Neural cell (in vitro differentiated cells): ENCODE measurements around the gene KRABD2.

Source experiments
- CTCF ChIP-seq: fragments of 450-650 bp; IDR thresholded peaks from 2 replicates; pipeline ENCODE4 v1.5.1; 2014; ENCODE audit warnings: antibody characterized with exemption, mild to moderate bottlenecking, moderate library complexity; ENCODE audit not compliant: poor library complexity, severe bottlenecking
- EZH2 ChIP-seq: fragments of 200-600, 300-800 bp; shearing (Covaris generic), sonication (generic); IDR thresholded peaks from 2 replicates; pipeline ENCODE4 v1.6.1; 2014; ENCODE audit warnings: antibody characterized with exemption, low read length, borderline replicate concordance, mild to moderate bottlenecking; ENCODE audit not compliant: insufficient read depth, poor library complexity, severe bottlenecking
- MXI1 ChIP-seq: fragments of 450-650 bp; conservative IDR thresholded peaks from 2 replicates; pipeline ENCODE4 v1.6.1; 2014; ENCODE audit warnings: antibody characterized with exemption, mild to moderate bottlenecking; ENCODE audit not compliant: poor library complexity, severe bottlenecking
- POLR2AphosphoS5 ChIP-seq: IDR thresholded peaks from 2 replicates; pipeline ENCODE4 v1.6.1; 2012
- RAD21 ChIP-seq: fragments of 450-650 bp; conservative IDR thresholded peaks from 2 replicates; pipeline ENCODE4 v1.6.1; 2014; ENCODE audit warnings: antibody characterized with exemption, mild to moderate bottlenecking, moderate library complexity
- REST ChIP-seq: IDR thresholded peaks from 2 replicates; pipeline ENCODE4 v1.6.1; 2012; ENCODE audit warnings: borderline replicate concordance
- SMC3 ChIP-seq: fragments of 450-650 bp; conservative IDR thresholded peaks from 2 replicates; pipeline ENCODE4 v1.6.1; 2014; ENCODE audit warnings: antibody characterized with exemption, mild to moderate bottlenecking, moderate library complexity; ENCODE audit not compliant: poor library complexity

GRCh38 chr17:8360751-8361150, 15.8 kb downstream of the KRABD2 start:
- TF ChIP-seq CTCF (no peak), REST (no peak), MXI1 (no peak), EZH2 (no peak), SMC3 (no peak), POLR2AphosphoS5 (no peak), RAD21 (no peak)
